Stimulated activated CD8-positive, alpha-beta memory T cell treated with anti-CD3 and anti-CD28 coated beads, Interleukin-15, amount 100 ng/mL, for 1 hour (primary cell): ENCODE data around the gene RANBP3L.
"Not testable (repeated sequence)": the region's sequence is repeated elsewhere in the genome, so short reads cannot be mapped to it uniquely, and the experiment has no call there.

Source experiments
- DNase-seq: peaks from one replicate; pipeline ENCODE4 v3.0.0-alpha.2; 2020; ENCODE audit warnings: low read depth

Gene RANBP3L

GRCh38 chr5:36206913-36207312 is 94.8 kb downstream of the RANBP3L start:
- DNase-seq = no peak

DNA sequence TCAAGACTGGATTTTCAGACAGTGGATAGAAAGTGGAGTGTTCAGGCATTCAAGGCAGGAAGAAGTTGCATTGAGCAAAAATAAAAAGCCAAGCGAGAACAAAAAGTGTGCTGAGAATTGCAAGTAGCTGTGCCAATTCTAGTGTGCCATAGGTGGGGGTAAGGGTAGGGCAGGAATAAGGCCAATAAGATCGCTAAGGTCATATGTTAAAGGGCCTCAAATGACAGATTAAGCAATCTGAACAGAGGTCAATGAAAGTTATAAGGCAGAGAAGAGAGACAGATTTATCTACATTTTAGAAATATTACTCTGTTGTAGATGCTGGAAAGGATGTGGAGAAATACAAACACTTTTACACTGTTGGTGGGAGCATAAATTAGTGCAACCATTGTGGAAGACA is 96.4 kb downstream of the RANBP3L start:
- no peak for DNase-seq

GRCh38 chr5:36202521-36202961 is 99.2 kb downstream of the RANBP3L start:
- DNase-seq = no peak

DNA sequence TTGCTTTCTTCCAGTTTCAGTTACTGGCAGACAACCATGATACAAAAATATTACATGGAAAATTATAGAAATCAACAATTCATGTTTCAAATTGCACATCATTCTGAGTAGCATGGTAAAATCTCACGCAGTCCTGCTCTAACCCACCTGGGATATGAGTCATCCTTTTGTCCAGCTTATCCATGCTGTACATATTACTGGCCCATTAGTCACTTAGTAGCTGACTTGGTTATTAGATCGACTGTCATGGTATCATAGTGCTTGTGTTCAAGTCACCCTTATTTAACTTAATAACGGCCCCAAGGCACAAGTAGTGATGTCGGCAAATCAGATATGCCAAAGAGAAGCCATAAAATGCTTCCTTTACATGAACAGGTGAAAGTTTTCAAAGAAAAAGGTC is 101.2 kb downstream of the RANBP3L start:
- DNase-seq = no peak

- DNase-seq = no peak
These were observed 102.1 kb downstream of the RANBP3L start for GRCh38 chr5:36199620-36200019.

- DNase-seq = not testable (repeated sequence)
These were observed 102.9 kb downstream of the RANBP3L start for GRCh38 chr5:36198783-36199182.
